ENCODE measurements around the gene CTNNA3.
"Not testable (repeated sequence)": the region's sequence is repeated elsewhere in the genome, so short reads cannot be mapped to it uniquely, and the experiment has no call there.

Gene CTNNA3

DNA sequence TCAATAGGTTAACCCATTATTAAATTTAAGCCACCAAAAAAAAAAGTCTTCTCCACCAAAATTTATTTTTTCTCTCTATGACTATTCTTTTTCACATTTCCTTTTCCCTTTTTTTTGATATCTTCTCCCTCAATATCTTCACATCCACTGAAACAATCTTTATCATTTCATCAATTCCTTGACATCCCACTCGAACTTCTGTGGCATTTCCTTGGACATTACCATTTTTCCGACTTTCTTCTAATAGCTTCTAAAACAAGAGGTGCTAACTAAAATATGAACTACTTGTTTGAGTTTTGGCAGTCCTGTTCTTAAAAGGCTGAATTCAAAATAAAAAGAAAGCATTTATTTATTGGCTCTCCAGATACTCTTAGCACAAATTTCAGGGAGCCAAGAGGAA lies 684 bp upstream of the CTNNA3 start:
- TF ChIP-seq CTCF (IDR thresholded peaks at IDR 0.05; ENCODE audit: insufficient read depth, low read length, poor library complexity, severe bottlenecking) (no peak), EZH2phosphoT487 (conservative IDR thresholded peaks at IDR 0.05; ENCODE audit: low read length) (no peak)
- no peaks in the 10 kb centered on the region for H3K9me3 ChIP-seq (ENCODE audit: insufficient read depth, low read length)

DNA sequence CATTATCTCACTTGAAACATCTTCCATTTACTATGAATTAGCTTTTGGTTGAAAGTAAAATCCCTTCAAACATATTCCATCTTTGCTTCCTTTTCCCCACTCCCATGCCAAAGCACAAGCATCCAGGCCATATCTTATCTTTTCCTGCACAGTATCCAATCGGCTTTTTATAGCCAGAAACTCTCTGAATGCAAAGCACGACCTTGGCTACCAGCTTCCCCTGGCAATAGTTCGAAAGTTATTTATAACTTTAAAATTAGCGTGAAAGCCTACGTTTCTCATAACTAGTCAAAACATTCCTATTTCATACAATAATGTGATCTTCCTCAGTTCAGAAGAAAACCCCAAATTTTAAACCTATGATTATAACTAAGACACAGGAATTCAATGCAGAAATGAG lies 440 bp downstream of the CTNNA3 start:
- H2AFZ ChIP-seq (ENCODE audit: low read depth, low read length, severe bottlenecking): no peak overlapping the region
- no peaks in the 10 kb centered on the region for H3K79me2 ChIP-seq (ENCODE audit: insufficient read depth, low read length)
- H3F3A ChIP-seq (ENCODE audit: insufficient read depth): no peaks in the 10 kb centered on the region
- no peaks in the 10 kb centered on the region for H3K9me2 ChIP-seq (replicated peaks; ENCODE audit: insufficient read depth, low read length)
- TF ChIP-seq CTCF (IDR thresholded peaks at IDR 0.05; ENCODE audit: insufficient read depth, low read length, poor library complexity, severe bottlenecking): no peak
- TF ChIP-seq EZH2phosphoT487 (conservative IDR thresholded peaks at IDR 0.05; ENCODE audit: low read length): no peak
- H3K4me2 ChIP-seq (ENCODE audit: low read depth, low read length, poor library complexity, severe bottlenecking): no peak overlapping the region
- H3K36me3 ChIP-seq (ENCODE audit: low read length): no peaks in the 10 kb centered on the region
- H3K9me3 ChIP-seq (ENCODE audit: insufficient read depth, low read length): no peaks in the 10 kb centered on the region
- no peaks in the 10 kb centered on the region for H3K27me3 ChIP-seq (ENCODE audit: low read length)
- H4K20me1 ChIP-seq (ENCODE audit: low read depth, low read length): no peaks in the 10 kb centered on the region
- H3K9ac ChIP-seq (ENCODE audit: low read length): no peak overlapping the region
- H3K27ac ChIP-seq (ENCODE audit: low read depth, low read length): no peak overlapping the region
- no peak overlapping the region for H3K4me3 ChIP-seq (ENCODE audit: insufficient read depth, low read length, poor library complexity, severe bottlenecking)

More for the DNA sequence above, 684 bp upstream of the CTNNA3 start:
- no peak overlapping the region for H3K27ac ChIP-seq (ENCODE audit: low read depth, low read length)
- H3F3A ChIP-seq (ENCODE audit: insufficient read depth): no peaks in the 10 kb centered on the region
- H2AFZ ChIP-seq (ENCODE audit: low read depth, low read length, severe bottlenecking): no peak overlapping the region
- H3K4me2 ChIP-seq (ENCODE audit: low read depth, low read length, poor library complexity, severe bottlenecking): no peak overlapping the region
- no peaks in the 10 kb centered on the region for H4K20me1 ChIP-seq (ENCODE audit: low read depth, low read length)
- H3K4me3 ChIP-seq (ENCODE audit: insufficient read depth, low read length, poor library complexity, severe bottlenecking): no peak overlapping the region
- no peaks in the 10 kb centered on the region for H3K27me3 ChIP-seq (ENCODE audit: low read length)
- H3K9ac ChIP-seq (ENCODE audit: low read length): no peak overlapping the region
- no peaks in the 10 kb centered on the region for H3K9me2 ChIP-seq (replicated peaks; ENCODE audit: insufficient read depth, low read length)
- H3K36me3 ChIP-seq (ENCODE audit: low read length): no peaks in the 10 kb centered on the region
- H3K79me2 ChIP-seq (ENCODE audit: insufficient read depth, low read length): no peaks in the 10 kb centered on the region

DNA sequence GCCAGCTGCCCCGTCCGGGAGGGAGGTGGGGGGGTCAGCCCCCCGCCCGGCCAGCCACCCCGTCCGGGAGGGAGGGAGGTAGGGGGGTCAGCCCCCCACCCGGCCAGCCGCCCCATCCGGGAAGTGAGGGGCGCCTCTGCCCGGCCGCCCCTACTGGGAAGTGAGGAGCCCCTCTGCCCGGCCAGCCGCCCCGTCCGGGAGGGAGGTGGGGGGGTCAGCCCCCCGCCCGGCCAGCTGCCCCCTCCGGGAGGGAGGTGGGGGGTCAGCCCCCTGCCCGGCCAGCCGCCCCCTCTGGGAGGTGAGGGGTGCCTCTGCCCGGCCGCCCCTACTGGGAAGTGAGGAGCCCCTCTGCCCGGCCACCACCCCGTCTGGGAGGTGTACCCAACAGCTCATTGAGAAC lies 4.1 kb downstream of the CTNNA3 start:
- H3K27me3 ChIP-seq (ENCODE audit: low read length); H3K9me2 ChIP-seq (replicated peaks; ENCODE audit: insufficient read depth, low read length); H2AFZ ChIP-seq (ENCODE audit: low read depth, low read length, severe bottlenecking); H3K4me3 ChIP-seq (ENCODE audit: insufficient read depth, low read length, poor library complexity, severe bottlenecking); H3K27ac ChIP-seq (ENCODE audit: low read depth, low read length); H3K79me2 ChIP-seq (ENCODE audit: insufficient read depth, low read length); H3K4me2 ChIP-seq (ENCODE audit: low read depth, low read length, poor library complexity, severe bottlenecking); H3K9ac ChIP-seq (ENCODE audit: low read length); H3K36me3 ChIP-seq (ENCODE audit: low read length); H4K20me1 ChIP-seq (ENCODE audit: low read depth, low read length); H3K9me3 ChIP-seq (ENCODE audit: insufficient read depth, low read length); H3F3A ChIP-seq (ENCODE audit: insufficient read depth): not testable (repeated sequence)

DNA sequence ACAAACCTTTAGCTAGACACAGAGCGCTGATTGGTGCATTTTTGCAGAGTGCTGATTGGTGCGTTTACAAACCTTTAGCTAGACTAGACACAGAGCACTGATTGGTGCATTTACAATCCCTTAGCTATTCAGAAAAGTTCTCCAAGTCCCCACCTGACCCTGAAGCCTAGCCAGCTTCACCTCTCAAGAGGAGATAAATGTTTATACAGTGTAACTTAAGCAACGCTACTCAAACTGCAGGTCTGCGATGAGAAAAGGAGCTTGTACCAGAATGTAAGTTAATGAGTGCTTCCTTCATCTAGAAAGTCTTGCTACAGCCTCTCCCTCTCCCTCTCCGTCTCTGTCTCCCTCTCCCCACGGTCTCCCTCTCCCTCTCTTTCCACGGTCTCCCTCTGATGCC lies 5.5 kb downstream of the CTNNA3 start:
- H3K4me2 ChIP-seq (ENCODE audit: low read depth, low read length, poor library complexity, severe bottlenecking); H3K27me3 ChIP-seq (ENCODE audit: low read length); H3K9me2 ChIP-seq (replicated peaks; ENCODE audit: insufficient read depth, low read length); H3K36me3 ChIP-seq (ENCODE audit: low read length); H3K9me3 ChIP-seq (ENCODE audit: insufficient read depth, low read length); H3K79me2 ChIP-seq (ENCODE audit: insufficient read depth, low read length); H3K4me3 ChIP-seq (ENCODE audit: insufficient read depth, low read length, poor library complexity, severe bottlenecking); H3F3A ChIP-seq (ENCODE audit: insufficient read depth); H4K20me1 ChIP-seq (ENCODE audit: low read depth, low read length); H2AFZ ChIP-seq (ENCODE audit: low read depth, low read length, severe bottlenecking); H3K9ac ChIP-seq (ENCODE audit: low read length); H3K27ac ChIP-seq (ENCODE audit: low read depth, low read length): not testable (repeated sequence)

- not testable (repeated sequence) for H3K27me3 ChIP-seq (ENCODE audit: low read length); H3K4me3 ChIP-seq (ENCODE audit: insufficient read depth, low read length, poor library complexity, severe bottlenecking); H3K79me2 ChIP-seq (ENCODE audit: insufficient read depth, low read length); H3K27ac ChIP-seq (ENCODE audit: low read depth, low read length); H3F3A ChIP-seq (ENCODE audit: insufficient read depth); H3K9me3 ChIP-seq (ENCODE audit: insufficient read depth, low read length); H3K9me2 ChIP-seq (replicated peaks; ENCODE audit: insufficient read depth, low read length); H4K20me1 ChIP-seq (ENCODE audit: low read depth, low read length); H3K9ac ChIP-seq (ENCODE audit: low read length); H2AFZ ChIP-seq (ENCODE audit: low read depth, low read length, severe bottlenecking); H3K36me3 ChIP-seq (ENCODE audit: low read length); H3K4me2 ChIP-seq (ENCODE audit: low read depth, low read length, poor library complexity, severe bottlenecking)
Observed at GRCh38 chr10:67684140-67684539, 11.9 kb downstream of the CTNNA3 start.
